ENCODE results near the gene TMEM63C.

Gene TMEM63C

GRCh38 chr14:77181603-77182437 is at the start of gene TMEM63C:
Gene TMEM63C (plus strand): TSS chr14:77181798. CDS start chr14:77218814, 37,016 bp downstream.
- peak; percentile 22 to 54 for DNase-seq (ENCODE audit: low read depth in 2 of 2)

DNA sequence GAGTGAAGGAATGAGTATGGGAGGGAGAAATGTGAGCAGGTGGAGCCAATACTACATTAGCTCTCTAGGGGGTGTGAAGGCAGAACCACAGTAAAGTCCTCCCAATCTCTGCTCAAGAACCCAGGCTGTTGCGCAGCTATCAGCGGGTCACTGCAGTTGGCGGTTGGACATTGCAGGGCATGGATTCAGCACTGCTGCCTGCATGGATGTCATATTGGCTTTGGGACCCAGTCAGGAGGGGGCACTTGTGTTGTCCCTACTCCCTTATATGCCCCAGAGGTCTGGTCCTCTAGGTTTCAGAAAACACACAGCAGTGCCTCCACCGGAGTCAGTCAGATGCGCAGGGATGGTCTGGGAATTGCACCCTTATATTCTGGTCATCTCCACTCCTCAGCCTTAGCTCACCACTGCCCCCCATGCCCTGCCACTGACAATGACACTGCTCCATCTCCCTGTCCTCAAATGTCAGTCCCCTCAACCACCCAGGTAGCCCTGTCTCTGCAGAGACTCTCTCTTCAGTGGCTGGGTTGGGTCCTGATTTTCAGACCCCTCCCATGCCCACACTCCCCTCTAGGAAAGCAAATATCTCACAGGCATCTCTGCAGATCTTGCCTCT is 49.6 kb upstream of the TMEM63C start:
- DNase-seq (ENCODE audit: low read depth in 2 of 2) = no peak

DNA sequence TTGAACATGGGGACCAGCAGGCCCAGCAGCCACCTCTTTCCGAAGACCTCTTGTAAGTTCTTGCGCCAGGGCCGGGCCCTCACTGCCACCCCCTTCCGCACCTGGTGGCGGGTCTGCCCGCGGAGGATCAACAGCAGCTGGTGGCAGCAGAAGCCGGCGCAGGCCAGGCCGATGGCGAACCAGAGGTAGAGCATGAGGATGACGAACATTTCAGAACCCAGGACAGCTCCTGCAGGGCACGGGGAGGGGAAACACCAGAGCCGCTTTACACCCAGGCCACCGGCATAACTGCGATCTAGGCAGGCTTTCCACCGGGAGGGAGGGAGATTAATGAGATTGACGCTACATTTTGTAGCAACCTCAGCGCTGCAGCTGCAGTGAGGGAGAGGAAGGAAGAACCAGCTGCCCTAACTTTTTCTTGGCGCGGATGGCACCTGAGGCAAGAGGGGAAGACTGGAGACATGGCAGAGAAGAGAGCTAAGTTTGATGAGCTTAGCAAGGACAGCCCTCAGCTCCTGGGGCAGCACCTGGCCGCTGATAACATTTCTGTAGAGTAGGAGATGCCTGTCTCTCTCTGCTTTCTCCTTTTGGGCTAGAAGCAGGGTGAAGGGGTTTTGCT is 47.8 kb upstream of the TMEM63C start:
- peak in 1 of 2 donors; percentile 21 for DNase-seq (ENCODE audit: low read depth in 2 of 2)

- DNase-seq (ENCODE audit: low read depth in 2 of 2) = no peak
Observed at GRCh38 chr14:77139022-77139421, 42.6 kb upstream of the TMEM63C start.

- DNase-seq (ENCODE audit: low read depth in 2 of 2) = peak in 1 of 2 donors; percentile 41
Observed at GRCh38 chr14:77139540-77140358, 41.8 kb upstream of the TMEM63C start.

GRCh38 chr14:77140359-77141213 is 41.0 kb upstream of the TMEM63C start:
- DNase-seq (ENCODE audit: low read depth in 2 of 2) = no peak

DNA sequence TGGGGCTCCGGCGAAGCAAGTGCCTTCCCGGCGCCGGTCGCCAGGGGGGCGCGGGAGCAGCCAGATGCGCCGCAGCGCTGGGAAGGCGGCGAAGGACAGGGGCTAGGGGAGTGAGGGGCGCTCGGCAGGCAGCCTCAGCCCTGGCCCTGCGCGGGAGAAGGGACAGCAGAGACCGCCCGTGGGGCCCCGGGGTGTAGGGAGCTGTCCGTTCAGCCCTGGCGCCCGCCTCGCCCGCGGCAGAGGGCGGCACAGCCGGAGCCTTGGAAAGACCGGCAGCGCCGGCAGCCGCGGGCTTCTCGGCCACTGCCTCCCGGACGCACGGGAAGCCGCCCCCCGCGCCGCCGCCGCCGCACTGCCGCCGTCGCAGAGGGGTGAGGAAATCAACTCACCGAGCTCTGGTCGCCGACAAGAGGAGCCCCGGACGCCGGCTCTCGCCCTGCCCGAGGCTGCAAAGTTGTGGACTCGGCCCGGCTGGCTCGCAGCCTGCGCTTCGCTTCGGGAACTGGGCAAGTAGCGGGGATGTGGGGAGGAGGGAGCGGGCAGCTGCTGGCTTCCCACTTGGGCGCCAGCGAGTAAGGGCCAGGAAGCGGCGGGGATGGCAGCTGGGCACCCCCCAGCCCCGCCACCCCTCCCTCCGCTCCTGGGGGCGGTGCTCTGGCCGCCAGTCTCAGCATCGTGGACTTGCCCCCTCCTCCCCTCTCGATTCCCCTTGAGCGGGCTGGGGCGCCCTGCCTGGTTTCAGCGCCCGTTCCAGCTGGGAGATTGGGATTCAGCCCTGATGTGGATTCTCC is 40.2 kb upstream of the TMEM63C start, which contains the start of gene ZDHHC22:
Gene ZDHHC22 (minus strand): TSS at position 578 of the 791 bp plus-strand sequence. CDS start 2,053 bp downstream, outside the sequence.
- DNase-seq (ENCODE audit: low read depth in 2 of 2) = no peak

DNA sequence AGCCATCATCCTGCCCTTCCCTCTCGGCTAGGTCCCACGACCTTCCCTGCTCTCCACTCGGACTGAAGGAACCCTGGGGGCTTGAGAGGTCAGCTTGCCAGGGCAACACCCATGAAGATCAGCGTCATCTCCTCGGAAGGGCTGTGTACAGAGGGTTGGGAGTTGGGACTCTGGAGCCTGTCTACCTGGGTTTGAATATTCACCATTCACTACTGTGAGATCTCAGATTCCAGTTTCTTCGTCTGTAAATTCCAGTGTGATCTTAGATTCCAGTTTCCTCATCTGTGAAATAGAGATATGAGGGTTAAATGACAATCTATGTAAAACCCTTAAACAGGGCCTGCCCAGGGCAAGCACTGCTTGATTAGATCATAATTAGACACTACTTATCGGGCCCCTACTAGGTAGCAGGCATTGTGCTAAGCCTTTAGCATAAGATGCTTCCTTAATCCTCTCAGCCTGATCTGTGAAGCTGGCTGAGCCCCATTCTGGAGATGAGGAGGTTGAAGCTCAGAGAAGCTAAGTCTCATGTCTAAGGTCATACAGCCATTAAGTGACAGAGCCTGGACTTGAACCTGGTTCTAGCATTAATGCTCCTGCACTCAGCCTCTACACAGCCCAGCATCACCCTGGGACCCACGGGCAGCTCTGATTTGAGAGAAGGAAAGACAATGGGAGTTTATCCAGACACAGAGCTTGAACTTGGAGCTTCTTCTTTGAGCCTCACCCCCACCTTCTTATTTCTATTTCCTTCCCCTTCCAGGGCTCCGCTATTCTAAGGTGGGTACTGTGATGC is 39.4 kb upstream of the TMEM63C start:
- DNase-seq (ENCODE audit: low read depth in 2 of 2) = no peak

- no peak for DNase-seq (ENCODE audit: low read depth in 2 of 2)
Observed at GRCh38 chr14:77143071-77143470, 38.5 kb upstream of the TMEM63C start.

DNA sequence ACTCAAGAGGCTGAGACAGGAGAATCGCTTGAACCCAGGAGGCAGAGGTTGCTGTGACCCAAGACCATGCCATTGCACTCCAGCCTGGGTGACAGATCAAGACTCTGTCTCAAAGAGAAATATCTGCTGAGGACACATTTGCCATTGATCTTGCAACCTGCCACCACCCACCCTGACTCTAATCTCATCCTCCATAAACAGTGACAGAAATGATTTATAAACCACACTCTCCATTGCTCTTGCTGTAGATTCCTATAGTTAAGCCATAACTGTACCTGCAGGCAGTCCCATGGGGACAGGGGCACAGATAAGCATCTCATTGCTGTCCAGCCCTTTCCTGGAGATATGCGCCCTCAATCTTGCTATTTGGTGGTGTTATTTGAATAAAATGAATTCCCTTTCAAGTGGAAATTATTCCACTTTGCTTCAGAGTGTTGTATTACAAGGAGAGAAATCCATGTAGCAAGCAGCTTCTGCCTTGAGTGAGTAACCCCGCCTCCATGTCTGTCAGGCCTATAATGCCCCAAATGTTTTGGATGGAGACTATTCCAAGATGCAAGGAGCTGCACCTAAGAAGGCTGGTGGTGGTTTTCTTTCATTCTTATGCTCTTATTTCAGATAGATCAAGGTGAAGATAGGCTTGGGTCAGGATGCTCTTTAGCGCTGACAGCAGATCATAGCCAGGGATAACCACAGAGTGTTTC is 37.0 kb upstream of the TMEM63C start:
- DNase-seq (ENCODE audit: low read depth in 2 of 2) = no peak

- no peak for DNase-seq (ENCODE audit: low read depth in 2 of 2)
Observed at GRCh38 chr14:77145975-77146740, 35.4 kb upstream of the TMEM63C start.

DNA sequence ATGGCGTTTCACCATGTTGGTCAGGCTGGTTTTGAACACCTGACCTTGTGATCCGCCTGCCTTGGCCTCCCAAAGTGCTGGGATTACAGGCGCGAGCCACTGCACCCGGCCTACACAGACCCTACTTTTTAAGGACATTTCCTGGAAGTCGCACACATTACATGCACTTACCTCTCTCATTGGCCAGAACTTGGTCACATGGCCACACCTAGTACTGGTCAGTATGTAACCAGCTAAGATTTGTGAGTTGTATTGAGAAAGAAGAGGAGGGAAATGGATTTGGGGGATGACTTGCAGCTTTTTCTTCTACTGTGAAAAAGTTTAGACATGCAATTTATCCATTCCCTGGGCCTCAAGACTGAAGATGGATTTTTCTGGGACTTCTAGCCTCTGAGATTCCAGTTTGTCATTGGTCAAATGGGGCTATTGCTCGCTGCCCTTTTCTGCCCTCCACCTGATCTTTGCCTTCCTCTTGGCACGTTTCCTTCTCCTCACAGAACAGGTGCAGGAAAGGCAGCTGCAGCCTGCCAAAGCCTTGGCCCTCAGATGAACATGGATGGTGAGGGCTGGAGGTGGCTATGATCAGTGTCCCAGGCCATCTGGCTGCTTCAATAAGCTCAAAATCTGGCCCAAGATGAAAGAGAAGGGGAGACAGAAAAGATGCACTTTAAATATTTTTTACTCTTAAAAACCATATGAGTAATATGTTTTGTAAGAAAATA is 32.9 kb upstream of the TMEM63C start:
- DNase-seq (ENCODE audit: low read depth in 2 of 2) = no peak

- peak in 1 of 2 donors; percentile 5 for DNase-seq (ENCODE audit: low read depth in 2 of 2)
Observed at GRCh38 chr14:77151245-77151644, 30.4 kb upstream of the TMEM63C start.

DNA sequence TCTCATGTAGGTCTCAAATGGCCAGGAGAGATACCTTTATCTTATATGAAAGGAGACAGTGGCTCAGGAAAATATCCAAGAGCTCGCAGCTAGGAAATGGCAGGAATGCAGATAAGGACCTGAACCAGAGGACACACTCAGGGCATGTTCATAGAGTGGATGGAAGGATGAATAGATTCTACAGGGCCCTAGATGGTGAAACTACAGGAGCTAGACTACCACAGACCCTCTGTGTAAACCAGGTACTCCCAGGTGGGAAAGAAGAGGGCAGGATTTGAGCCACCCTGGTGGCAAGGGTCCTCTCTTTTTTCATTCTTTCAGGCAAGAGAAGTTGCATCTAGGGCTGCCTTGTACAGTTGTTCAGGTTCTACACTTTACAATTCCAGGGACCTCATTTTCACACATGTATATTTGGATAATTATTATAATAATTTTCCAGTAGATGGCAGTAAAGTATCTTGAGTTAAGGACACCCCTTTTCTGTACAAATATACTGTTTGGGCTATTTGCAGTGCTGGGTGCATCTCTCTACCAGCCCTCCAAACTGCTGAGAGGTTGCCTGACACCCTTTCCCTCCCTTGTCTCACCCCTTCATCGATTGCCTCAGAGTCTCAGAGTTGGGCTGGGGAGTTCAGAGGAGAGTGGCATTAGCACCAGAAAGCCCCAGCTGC is 29.5 kb upstream of the TMEM63C start:
- DNase-seq (ENCODE audit: low read depth in 2 of 2) = no peak

GRCh38 chr14:77153802-77154201 is 27.8 kb upstream of the TMEM63C start:
- no peak for DNase-seq (ENCODE audit: low read depth in 2 of 2)

- no peak for DNase-seq (ENCODE audit: low read depth in 2 of 2)
Observed at GRCh38 chr14:77154421-77154820, 27.2 kb upstream of the TMEM63C start.

Data from stimulated activated CD4-positive, alpha-beta T cell treated with anti-CD3 and anti-CD28 coated beads, Interleukin-1b, Interleukin-23, amount 100 ng/mL, for 4 hours (primary cell).